ENCODE measurements around the gene BEND6. TPM values are rescaled to one million over a fixed set of nuclear protein-coding genes. Genes with fewer than 3 reads are reported as not detected.

BEND6 gene
- total RNA-seq, 2 donors from 2014 or later = 0.26 TPM; not detected in 1

- no peaks in the 10 kb centered on the region for H3K27me3 ChIP-seq
- no peaks in the 10 kb centered on the region for H3K9me3 ChIP-seq
- peak in 1 of 4 donors; percentile 7 for DNase-seq
- intact Hi-C loops (cut with DNase I) = no loop called here
- ATAC-seq = no peak
- no peaks in the 10 kb centered on the region for H3K4me1 ChIP-seq
- no peaks in the 10 kb centered on the region for H3K36me3 ChIP-seq (replicated peaks in 1 of 2; ENCODE audit: insufficient read depth in 1 of 2, low read depth in 2 of 2)
- H3K27ac ChIP-seq = no peak overlapping the region
- WGBS, 2 donors = 14 to 27% methylated on average over 1 of the region's 1 CpG
- H3K4me3 ChIP-seq = no peak overlapping the region
- no peak for TF ChIP-seq CTCF (IDR thresholded peaks at IDR 0.05)
- no peak for TF ChIP-seq POLR2A (IDR thresholded peaks at IDR 0.05)
These were observed 16.2 kb upstream of the BEND6 start for GRCh38 chr6:56938649-56939191.

GRCh38 chr6:56940463-56940862 is 14.4 kb upstream of the BEND6 start:
- ATAC-seq = no peak
- Histone ChIP-seq H3K4me3 (no peak overlapping the region), H3K27ac (no peak overlapping the region), H3K27me3 (no peaks in the 10 kb centered on the region), H3K9me3 (no peaks in the 10 kb centered on the region), H3K4me1 (no peaks in the 10 kb centered on the region), H3K36me3 (replicated peaks in 1 of 2; ENCODE audit: insufficient read depth in 1 of 2, low read depth in 2 of 2) (no peaks in the 10 kb centered on the region)
- TF ChIP-seq CTCF (IDR thresholded peaks at IDR 0.05) = no peak
- no peak for TF ChIP-seq POLR2A (IDR thresholded peaks at IDR 0.05)
- DNase-seq = no peak
- 91 to 92% methylated on average over 5 of the region's 5 CpGs for WGBS, 2 donors
- intact Hi-C loops (cut with DNase I) = no loop called here

GRCh38 chr6:56940977-56941376 is 13.9 kb upstream of the BEND6 start:
- TF ChIP-seq CTCF (IDR thresholded peaks at IDR 0.05) = no peak
- no peak for TF ChIP-seq POLR2A (IDR thresholded peaks at IDR 0.05)
- intact Hi-C loops (cut with DNase I) = no loop called here
- no peak overlapping the region for H3K27ac ChIP-seq
- H3K9me3 ChIP-seq = no peaks in the 10 kb centered on the region
- H3K4me1 ChIP-seq = no peaks in the 10 kb centered on the region
- no peak for ATAC-seq
- no peak overlapping the region for H3K4me3 ChIP-seq
- no peak for DNase-seq
- no peaks in the 10 kb centered on the region for H3K27me3 ChIP-seq
- no peaks in the 10 kb centered on the region for H3K36me3 ChIP-seq (replicated peaks in 1 of 2; ENCODE audit: insufficient read depth in 1 of 2, low read depth in 2 of 2)

- intact Hi-C loops (cut with DNase I) = no loop called here
- ATAC-seq (no peak), DNase-seq (no peak)
- no peaks in the 10 kb centered on the region for H3K27me3 ChIP-seq
- no peak overlapping the region for H3K4me3 ChIP-seq
- no peak overlapping the region for H3K27ac ChIP-seq
- TF ChIP-seq POLR2A (IDR thresholded peaks at IDR 0.05) (no peak), CTCF (IDR thresholded peaks at IDR 0.05) (no peak)
- H3K4me1 ChIP-seq = no peaks in the 10 kb centered on the region
- no peaks in the 10 kb centered on the region for H3K9me3 ChIP-seq
- no peaks in the 10 kb centered on the region for H3K36me3 ChIP-seq (replicated peaks in 1 of 2; ENCODE audit: insufficient read depth in 1 of 2, low read depth in 2 of 2)
These were observed 10.2 kb upstream of the BEND6 start for GRCh38 chr6:56944661-56945060.

- Histone ChIP-seq H3K4me3 (no peak overlapping the region), H3K36me3 (replicated peaks in 1 of 2; ENCODE audit: insufficient read depth in 1 of 2, low read depth in 2 of 2) (no peaks in the 10 kb centered on the region), H3K9me3 (no peaks in the 10 kb centered on the region), H3K27me3 (no peaks in the 10 kb centered on the region), H3K27ac (no peak overlapping the region), H3K4me1 (no peaks in the 10 kb centered on the region)
- TF ChIP-seq POLR2A (IDR thresholded peaks at IDR 0.05) = no peak
- TF ChIP-seq CTCF (IDR thresholded peaks at IDR 0.05) = no peak
- 64 to 84% methylated on average over 2 of the region's 2 CpGs for WGBS, 2 donors
- intact Hi-C loops (cut with DNase I) = no loop called here
- ATAC-seq = no peak
- DNase-seq = no peak
These were observed 8.5 kb upstream of the BEND6 start for GRCh38 chr6:56946368-56946767.

All from body of pancreas (tissue), 4 donors.